ENCODE measurements around the gene BCAS1.

The BCAS1 gene

GRCh38 chr20:53903652-53903987, 166.8 kb downstream of the BCAS1 start:
- no peak for DNase-seq (ENCODE audit: extremely low read depth, insufficient read length)
- Histone ChIP-seq H3K27me3 (replicated peaks; ENCODE audit: control insufficient read depth, insufficient read depth, low read length) (no peaks in the 10 kb centered on the region), H3K4me3 (replicated peaks; ENCODE audit: low read depth, low read length) (no peak overlapping the region), H3K36me3 (ENCODE audit: control insufficient read depth, insufficient read depth, low read length) (no peaks in the 10 kb centered on the region)
- TF ChIP-seq CTCF (IDR thresholded peaks at IDR 0.05; ENCODE audit: insufficient read depth, low read length, poor library complexity, severe bottlenecking): no peak

- Histone ChIP-seq H3K36me3 (ENCODE audit: control insufficient read depth, insufficient read depth, low read length) (no peaks in the 10 kb centered on the region), H3K27me3 (replicated peaks; ENCODE audit: control insufficient read depth, insufficient read depth, low read length) (no peaks in the 10 kb centered on the region), H3K4me3 (replicated peaks; ENCODE audit: low read depth, low read length) (no peak overlapping the region)
- DNase-seq (ENCODE audit: extremely low read depth, insufficient read length): no peak
- no peak for TF ChIP-seq CTCF (IDR thresholded peaks at IDR 0.05; ENCODE audit: insufficient read depth, low read length, poor library complexity, severe bottlenecking)
Observed at GRCh38 chr20:53902968-53903651, 167.3 kb downstream of the BCAS1 start.

- no peak for DNase-seq (ENCODE audit: extremely low read depth, insufficient read length)
- Histone ChIP-seq H3K36me3 (ENCODE audit: control insufficient read depth, insufficient read depth, low read length) (no peaks in the 10 kb centered on the region), H3K4me3 (replicated peaks; ENCODE audit: low read depth, low read length) (no peak overlapping the region), H3K27me3 (replicated peaks; ENCODE audit: control insufficient read depth, insufficient read depth, low read length) (no peaks in the 10 kb centered on the region)
- no peak for TF ChIP-seq CTCF (IDR thresholded peaks at IDR 0.05; ENCODE audit: insufficient read depth, low read length, poor library complexity, severe bottlenecking)
Observed at GRCh38 chr20:53901497-53902096, 168.8 kb downstream of the BCAS1 start.

- no peak for DNase-seq (ENCODE audit: extremely low read depth, insufficient read length)
- no peak for TF ChIP-seq CTCF (IDR thresholded peaks at IDR 0.05; ENCODE audit: insufficient read depth, low read length, poor library complexity, severe bottlenecking)
- H3K4me3 ChIP-seq (replicated peaks; ENCODE audit: low read depth, low read length): no peak overlapping the region
- no peaks in the 10 kb centered on the region for H3K27me3 ChIP-seq (replicated peaks; ENCODE audit: control insufficient read depth, insufficient read depth, low read length)
- no peaks in the 10 kb centered on the region for H3K36me3 ChIP-seq (ENCODE audit: control insufficient read depth, insufficient read depth, low read length)
Observed at GRCh38 chr20:53901064-53901463, 169.3 kb downstream of the BCAS1 start.

- no peaks in the 10 kb centered on the region for H3K36me3 ChIP-seq (ENCODE audit: control insufficient read depth, insufficient read depth, low read length)
- DNase-seq (ENCODE audit: extremely low read depth, insufficient read length): no peak
- no peak for TF ChIP-seq CTCF (IDR thresholded peaks at IDR 0.05; ENCODE audit: insufficient read depth, low read length, poor library complexity, severe bottlenecking)
- no peak overlapping the region for H3K4me3 ChIP-seq (replicated peaks; ENCODE audit: low read depth, low read length)
- no peaks in the 10 kb centered on the region for H3K27me3 ChIP-seq (replicated peaks; ENCODE audit: control insufficient read depth, insufficient read depth, low read length)
Observed at GRCh38 chr20:53900380-53900999, 169.9 kb downstream of the BCAS1 start.
